AG09309 (cell line): Measurements from ENCODE around the gene HMCN1.

Experiments
- DNase-seq: peaks from one replicate; pipeline ENCODE4 v3.0.0-alpha.2; 2010; ENCODE audit warnings: low read depth
- H3K4me3 ChIP-seq: 2 replicates; pipeline ENCODE4 v1.5.1; 2011; ENCODE audit warnings: mild to moderate bottlenecking, low read depth, low read length, moderate library complexity; ENCODE audit not compliant: control insufficient read depth
- CTCF ChIP-seq: IDR thresholded peaks from 2 replicates; pipeline ENCODE4 v1.5.1; 2011; ENCODE audit warnings: mild to moderate bottlenecking, low read depth, low read length, inconsistent platforms; ENCODE audit not compliant: insufficient read depth, control insufficient read depth; ENCODE audit errors: missing control alignments

The HMCN1 gene

GRCh38 chr1:185857442-185857841 lies 123.3 kb downstream of the HMCN1 start:
- DNase-seq = no peak
- TF ChIP-seq CTCF = no peak
- H3K4me3 ChIP-seq = no peak overlapping the region

DNA sequence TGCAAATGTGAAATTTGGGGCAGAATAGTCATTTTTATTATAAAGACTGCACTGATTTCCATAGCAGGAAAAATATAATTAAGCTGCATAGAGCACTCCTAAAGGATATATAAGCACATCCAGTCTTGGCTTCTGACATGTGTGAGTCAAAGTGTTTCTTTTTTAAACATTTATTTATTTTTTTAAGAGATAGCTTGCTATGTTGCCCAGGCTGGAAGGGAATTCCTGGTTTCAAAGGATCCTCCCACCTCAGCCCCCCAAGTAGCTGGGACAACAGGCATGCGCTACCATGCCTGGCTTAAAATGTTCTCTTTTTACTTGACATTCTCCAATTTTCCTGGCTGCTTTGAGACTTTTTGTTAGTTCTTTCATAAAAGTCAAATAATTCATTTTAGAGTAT lies 126.1 kb downstream of the HMCN1 start:
- DNase-seq = no peak
- H3K4me3 ChIP-seq = no peak overlapping the region
- TF ChIP-seq CTCF = no peak

DNA sequence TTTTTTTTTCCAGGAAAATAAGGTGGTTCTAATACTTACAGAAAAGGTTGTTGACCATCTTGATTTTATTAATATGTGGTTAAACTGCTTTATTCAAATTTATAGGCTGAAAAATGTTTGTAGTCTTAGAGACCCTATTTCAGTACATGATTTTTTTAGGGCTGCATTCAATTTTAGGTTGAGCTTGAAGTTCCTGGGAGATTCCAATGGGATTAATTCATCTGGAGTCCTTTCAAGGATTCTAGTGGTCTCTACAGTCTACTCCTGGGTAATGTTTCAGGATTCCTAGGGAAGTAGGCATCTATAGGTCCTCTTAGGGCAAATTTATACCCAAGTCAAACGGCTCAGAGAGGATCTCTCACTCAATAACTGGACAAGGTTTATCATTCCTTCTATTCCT lies 126.7 kb downstream of the HMCN1 start:
- no peak for DNase-seq
- TF ChIP-seq CTCF = no peak
- H3K4me3 ChIP-seq = no peak overlapping the region

- DNase-seq = no peak
- no peak for TF ChIP-seq CTCF
- H3K4me3 ChIP-seq = no peak overlapping the region
Measured at GRCh38 chr1:185861630-185862029, 127.4 kb downstream of the HMCN1 start.

GRCh38 chr1:185862235-185862634 lies 128.0 kb downstream of the HMCN1 start:
- no peak for DNase-seq
- no peak overlapping the region for H3K4me3 ChIP-seq
- no peak for TF ChIP-seq CTCF

DNA sequence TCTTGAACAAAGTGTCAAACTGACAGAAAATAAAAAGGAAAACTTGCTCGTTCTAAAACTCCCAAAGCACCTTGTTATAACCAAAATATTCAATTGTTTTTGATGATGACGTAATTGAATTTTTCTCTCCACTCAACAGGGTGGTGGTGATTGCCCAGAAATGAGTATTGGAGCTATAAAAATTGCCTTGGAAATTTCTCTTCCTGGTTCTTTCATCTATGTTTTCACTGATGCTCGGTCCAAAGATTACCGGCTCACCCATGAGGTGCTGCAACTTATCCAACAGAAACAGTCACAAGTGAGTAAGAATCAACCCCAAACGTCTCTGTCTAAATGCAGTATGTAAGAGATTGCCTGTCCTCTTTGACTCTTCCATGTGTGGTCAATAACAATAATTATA lies 130.1 kb downstream of the HMCN1 start:
- DNase-seq = no peak
- TF ChIP-seq CTCF = no peak
- H3K4me3 ChIP-seq = no peak overlapping the region

DNA sequence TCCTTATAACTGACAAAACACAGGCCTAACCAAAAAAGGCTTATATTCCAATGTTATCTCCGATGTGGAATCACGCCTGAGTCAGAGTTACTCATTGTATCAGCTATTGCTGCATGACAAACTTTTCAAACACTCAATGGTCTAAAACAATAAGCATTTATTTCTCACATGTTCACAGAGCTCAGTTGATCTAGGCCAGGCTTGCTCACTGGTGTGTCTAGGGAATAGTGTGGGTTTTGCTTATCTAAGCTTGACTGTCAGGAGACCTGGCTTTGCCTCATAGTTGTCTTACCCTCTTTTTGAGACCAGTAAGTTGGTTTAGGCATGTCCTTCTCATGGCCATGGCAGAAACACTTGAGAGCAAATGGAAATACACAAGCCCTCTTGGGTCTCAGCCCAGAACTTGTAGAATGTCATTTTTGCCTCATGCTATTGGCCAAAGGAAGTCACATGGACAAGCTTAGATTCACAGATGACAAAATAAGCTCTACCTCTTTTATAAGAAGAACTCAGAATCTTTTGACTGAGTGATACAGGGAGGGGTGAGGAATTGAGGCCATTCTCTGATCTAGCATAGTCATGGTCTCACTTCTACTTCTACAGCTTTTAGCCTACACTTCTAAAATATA lies 130.8 kb downstream of the HMCN1 start:
- no peak for TF ChIP-seq CTCF
- peak; percentile 71 for DNase-seq
- H3K4me3 ChIP-seq = no peak overlapping the region
